ENCODE measurements around the gene CEMIP2.

Gene CEMIP2

DNA sequence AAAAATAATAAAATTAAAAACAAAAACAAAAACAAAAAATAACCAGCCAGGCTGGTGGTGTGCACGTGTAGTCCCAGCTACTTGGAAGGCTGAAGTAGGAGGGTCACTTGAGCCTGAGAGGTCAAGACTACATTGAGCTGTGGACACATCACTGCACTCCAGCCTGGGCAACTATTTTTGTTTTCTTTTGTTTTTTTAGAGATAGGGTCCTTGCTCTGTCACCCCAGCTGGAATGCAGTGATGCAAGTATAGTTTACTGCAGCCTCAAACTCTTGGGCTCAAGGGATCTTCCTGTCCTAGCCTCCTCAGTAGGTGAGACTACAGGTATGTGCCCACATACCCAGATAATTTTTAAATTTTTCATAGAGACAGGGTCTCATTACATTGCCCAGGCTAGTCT lies 80.6 kb downstream of the CEMIP2 start:
- no peak for DNase-seq (ENCODE audit: low read depth, low spot score)
- no peak overlapping the region for H3K4me3 ChIP-seq (ENCODE audit: low read length)

- H3K4me3 ChIP-seq (ENCODE audit: low read length): no peak overlapping the region
- no peak for DNase-seq (ENCODE audit: low read depth, low spot score)
Observed at GRCh38 chr9:71685988-71686387, 82.3 kb downstream of the CEMIP2 start.

DNA sequence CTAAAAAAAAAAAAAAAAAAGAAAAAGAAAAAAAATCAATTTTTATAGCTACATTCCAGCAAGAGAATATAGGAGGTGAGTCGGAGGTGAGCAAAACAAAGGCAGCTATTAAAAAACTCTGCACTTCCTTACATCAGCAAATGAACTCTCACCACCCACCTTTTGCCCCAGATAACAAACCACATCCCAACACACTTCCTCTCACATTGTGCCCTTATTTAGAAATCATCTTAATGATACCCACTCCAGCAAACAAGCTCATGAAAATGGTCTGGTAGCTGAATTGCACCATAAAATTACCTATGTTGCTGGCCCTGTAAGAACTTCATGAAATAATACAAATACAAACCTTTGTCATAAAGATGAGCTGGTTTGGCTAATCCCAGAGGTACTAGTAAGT lies 82.9 kb downstream of the CEMIP2 start:
- no peak overlapping the region for H3K4me3 ChIP-seq (ENCODE audit: low read length)

GRCh38 chr9:71684566-71684965 lies 83.7 kb downstream of the CEMIP2 start:
- DNase-seq (ENCODE audit: low read depth, low spot score): no peak
- no peak overlapping the region for H3K4me3 ChIP-seq (ENCODE audit: low read length)

More for the DNA sequence above, 82.9 kb downstream of the CEMIP2 start:
- DNase-seq (ENCODE audit: low read depth, low spot score): peak; percentile 86

DNA sequence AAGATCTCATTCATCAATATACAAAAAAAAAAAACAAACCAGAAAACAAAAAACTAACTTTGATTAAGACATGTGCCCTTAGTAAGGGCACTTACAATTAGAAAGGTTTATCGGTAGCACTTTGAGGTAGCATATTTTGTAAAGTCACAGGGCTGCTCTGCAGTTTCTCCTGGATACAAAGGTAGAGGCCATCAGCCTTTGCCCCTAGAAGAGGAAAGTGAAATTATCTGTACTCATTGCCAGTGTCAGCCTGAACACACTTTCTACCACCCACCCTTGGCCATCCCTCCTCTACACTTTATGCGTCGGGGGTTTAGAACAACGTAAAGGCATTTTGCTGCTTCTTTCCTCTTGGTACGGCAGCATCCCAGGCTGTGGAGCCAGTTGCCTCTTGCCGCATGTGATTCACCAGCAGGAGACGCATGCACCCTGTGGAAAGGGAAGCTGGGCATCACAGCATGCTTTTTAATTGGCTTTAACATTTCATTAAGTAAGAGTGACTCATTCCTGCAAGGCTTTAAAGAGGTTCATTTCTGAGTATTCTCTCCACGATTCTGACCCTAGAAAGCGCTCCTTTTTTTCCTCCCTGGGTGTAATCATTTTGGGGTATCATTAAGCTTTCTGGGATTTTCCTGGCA lies 84.6 kb downstream of the CEMIP2 start:
- H3K4me3 ChIP-seq (ENCODE audit: low read length): no peak overlapping the region
- DNase-seq (ENCODE audit: low read depth, low spot score): no peak

- H3K4me3 ChIP-seq (ENCODE audit: low read length): no peak overlapping the region
- DNase-seq (ENCODE audit: low read depth, low spot score): no peak
Observed at GRCh38 chr9:71681708-71682272, 86.5 kb downstream of the CEMIP2 start.

GRCh38 chr9:71681104-71681707 lies 87.1 kb downstream of the CEMIP2 start:
- no peak for DNase-seq (ENCODE audit: low read depth, low spot score)
- H3K4me3 ChIP-seq (ENCODE audit: low read length): no peak overlapping the region

DNA sequence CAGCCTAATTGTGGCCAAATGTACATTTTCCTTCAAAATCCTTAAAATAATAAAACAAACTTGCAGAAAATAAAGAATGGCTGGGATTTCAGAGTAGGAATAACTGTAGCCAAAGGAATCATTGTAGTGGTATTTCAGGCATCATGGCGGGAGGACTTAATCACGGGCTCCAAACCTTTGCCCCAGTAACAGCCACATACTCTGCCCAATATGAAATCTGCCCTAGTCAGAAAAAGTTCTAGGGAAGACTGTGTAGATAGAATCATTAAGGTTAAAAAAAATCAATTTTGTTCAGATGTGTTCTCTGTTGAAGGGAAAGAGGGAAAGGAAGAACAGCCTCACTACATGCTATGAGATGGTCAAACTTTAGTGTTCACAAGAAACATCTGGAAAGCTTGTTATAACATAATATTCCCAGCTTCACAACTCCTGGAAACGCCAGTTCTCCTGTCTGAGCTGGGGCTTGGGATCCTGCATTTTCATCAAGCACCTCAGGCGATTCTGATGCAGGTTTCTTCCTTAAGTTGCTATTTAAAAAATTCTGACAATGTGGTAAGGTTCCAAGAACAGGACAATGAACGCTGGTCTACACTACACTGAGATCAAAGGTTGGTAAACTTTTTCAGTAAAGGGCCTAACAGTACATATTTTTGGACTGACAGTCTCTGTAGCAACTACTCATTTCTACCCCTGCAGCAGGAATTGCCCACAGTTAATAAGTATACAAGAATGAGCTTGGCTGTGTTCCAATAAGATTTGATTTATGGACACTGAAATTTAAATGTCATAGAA lies 87.9 kb downstream of the CEMIP2 start:
- H3K4me3 ChIP-seq (ENCODE audit: low read length): no peak overlapping the region
- no peak for DNase-seq (ENCODE audit: low read depth, low spot score)

- no peak for DNase-seq (ENCODE audit: low read depth, low spot score)
- H3K4me3 ChIP-seq (ENCODE audit: low read length): no peak overlapping the region
Observed at GRCh38 chr9:71678999-71679398, 89.3 kb downstream of the CEMIP2 start.

- H3K4me3 ChIP-seq (ENCODE audit: low read length): no peak overlapping the region
- no peak for DNase-seq (ENCODE audit: low read depth, low spot score)
Observed at GRCh38 chr9:71677209-71677608, 91.1 kb downstream of the CEMIP2 start.

- no peak for DNase-seq (ENCODE audit: low read depth, low spot score)
- H3K4me3 ChIP-seq (ENCODE audit: low read length): no peak overlapping the region
Observed at GRCh38 chr9:71676460-71676859, 91.9 kb downstream of the CEMIP2 start.

- DNase-seq (ENCODE audit: low read depth, low spot score): no peak
- no peak overlapping the region for H3K4me3 ChIP-seq (ENCODE audit: low read length)
Observed at GRCh38 chr9:71675857-71676165, 92.5 kb downstream of the CEMIP2 start.

DNA sequence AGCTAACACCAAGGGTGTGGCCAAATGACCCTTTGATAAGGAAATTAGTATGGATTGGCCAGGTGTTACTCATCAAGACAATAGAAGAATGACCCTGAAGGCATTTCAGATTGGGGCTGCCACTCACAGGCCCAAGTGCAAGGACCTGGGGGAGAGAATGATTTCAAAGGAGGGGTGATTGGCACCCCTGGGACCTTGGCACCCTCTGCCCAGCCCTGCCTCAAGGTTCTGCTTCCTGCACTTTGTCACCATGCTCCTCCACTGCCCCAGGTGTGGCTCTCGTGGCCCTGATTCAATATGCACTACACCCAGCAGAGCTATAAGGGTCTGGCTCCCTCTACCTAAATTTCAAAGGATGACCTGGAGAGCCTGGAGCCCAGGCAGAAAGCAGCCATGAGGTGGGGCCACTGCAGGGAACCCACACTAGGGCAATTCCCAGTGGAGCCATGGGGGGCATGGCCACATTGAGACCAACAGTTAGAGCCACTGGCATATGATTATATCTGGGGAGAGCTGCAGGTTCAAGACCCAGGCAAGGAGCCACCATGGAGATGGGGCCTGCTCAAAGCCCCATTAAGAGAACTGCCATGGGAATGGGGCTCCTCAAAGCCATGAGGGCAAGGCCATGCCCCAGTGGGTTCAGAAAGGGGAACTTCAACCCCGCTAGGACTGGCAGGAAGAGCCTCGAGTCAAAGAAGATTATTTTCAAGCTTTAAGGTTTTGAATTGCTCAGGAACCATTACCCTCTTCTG lies 93.0 kb downstream of the CEMIP2 start:
- DNase-seq (ENCODE audit: low read depth, low spot score): no peak
- H3K4me3 ChIP-seq (ENCODE audit: low read length): no peak overlapping the region

DNA sequence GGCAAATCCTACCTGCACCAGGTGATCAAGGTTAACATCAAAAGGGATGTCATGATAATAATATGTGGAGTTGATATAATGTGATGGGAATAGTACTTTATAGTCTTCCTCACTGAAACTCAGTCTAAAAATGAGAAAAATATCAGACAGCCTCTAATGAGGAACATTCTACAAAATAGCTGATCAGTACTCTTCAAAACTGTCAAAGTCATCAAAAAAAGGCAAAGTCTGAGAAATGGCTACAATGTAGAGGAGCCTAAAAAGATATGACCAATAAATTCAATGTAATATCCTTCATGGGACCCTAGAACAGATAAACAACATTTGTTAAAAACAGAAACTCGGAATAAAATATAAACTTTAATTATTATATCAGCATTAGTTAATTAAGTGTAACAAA lies 95.7 kb downstream of the CEMIP2 start:
- no peak overlapping the region for H3K4me3 ChIP-seq (ENCODE audit: low read length)
- no peak for DNase-seq (ENCODE audit: low read depth, low spot score)

DNA sequence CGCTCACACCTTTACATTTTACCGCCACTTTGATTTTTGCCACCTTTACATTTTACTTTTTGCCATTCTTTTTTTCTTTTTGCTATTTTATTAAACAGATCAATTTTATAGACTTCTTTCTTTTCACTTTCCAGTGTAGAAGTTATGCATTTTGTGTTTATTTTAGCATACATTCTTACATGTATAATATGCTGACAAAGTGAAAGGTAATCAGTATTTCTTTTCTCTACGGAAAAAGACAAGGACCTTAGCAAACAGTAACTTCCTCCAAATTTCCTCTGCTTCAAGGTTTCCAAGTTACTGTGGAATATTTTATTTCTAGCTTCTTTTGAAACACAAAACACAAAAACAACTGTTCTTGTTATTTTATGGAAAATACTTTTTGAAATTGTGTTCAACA lies 97.0 kb downstream of the CEMIP2 start:
- no peak overlapping the region for H3K4me3 ChIP-seq (ENCODE audit: low read length)
- DNase-seq (ENCODE audit: low read depth, low spot score): no peak

GRCh38 chr9:71670121-71670520 lies 98.2 kb downstream of the CEMIP2 start:
- H3K4me3 ChIP-seq (ENCODE audit: low read length): no peak overlapping the region
- DNase-seq (ENCODE audit: low read depth, low spot score): no peak

DNA sequence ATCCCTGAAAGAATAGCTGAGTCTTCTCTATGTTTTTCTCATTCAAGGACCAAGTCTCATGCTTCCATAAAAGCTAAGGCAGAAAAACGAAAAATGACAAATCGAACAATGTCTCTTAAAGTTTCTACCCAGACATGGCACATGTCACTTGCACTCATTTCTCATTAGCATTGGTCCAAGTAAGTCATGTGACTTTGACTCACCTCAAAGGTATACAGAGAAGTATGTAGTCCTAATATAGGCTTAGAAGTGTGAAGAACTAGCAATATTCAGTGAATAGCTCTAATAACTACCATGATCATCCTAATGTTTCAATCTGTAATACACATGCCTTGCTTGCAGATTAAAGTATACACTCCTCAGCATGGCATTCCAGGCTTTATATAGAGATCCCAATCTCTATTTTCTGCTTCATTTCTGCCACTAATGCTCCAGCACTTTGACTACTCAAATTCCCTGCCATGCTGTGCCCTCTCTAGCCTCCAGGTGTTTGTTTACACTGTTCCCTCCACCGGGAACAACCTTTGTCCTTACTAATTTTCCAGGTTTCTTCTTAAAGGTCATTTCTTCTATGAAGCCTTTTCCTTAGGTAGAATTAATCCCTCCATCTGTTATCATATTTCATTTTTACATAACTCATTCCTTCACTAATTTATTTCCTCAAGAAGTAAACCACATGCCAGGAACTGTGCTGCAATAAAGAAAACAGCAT lies 98.9 kb downstream of the CEMIP2 start:
- no peak overlapping the region for H3K4me3 ChIP-seq (ENCODE audit: low read length)
- DNase-seq (ENCODE audit: low read depth, low spot score): no peak

GRCh38 chr9:71668717-71669116 lies 99.6 kb downstream of the CEMIP2 start:
- DNase-seq (ENCODE audit: low read depth, low spot score): no peak
- H3K4me3 ChIP-seq (ENCODE audit: low read length): no peak overlapping the region

- H3K4me3 ChIP-seq (ENCODE audit: low read length): no peak overlapping the region
- DNase-seq (ENCODE audit: low read depth, low spot score): no peak
Observed at GRCh38 chr9:71665247-71665646, 103.1 kb downstream of the CEMIP2 start.
